HEK293 (cell line): ENCODE data around the gene RBPJ.
A peak's percentile ranks its signal among the peaks of the same experiment; 100 is the strongest.

Experiments used
- CTCF ChIA-PET: fragments of 350-600 bp; formaldehyde crosslinking; extraction: SDS; loops from one replicate; lab custom pipeline; 2021; ENCODE audit warnings: antibody characterized with exemption; lab: Yijun Ruan, JAX
- POLR2A ChIA-PET: fragments of 300-600 bp; formaldehyde crosslinking; extraction: SDS; loops from one replicate; lab custom pipeline; 2020; ENCODE audit warnings: antibody characterized with exemption, inconsistent platforms; lab: Yijun Ruan, JAX
- H3K27ac ChIP-seq: fragments of 200-500 bp; sonication (Bioruptor generic); 2 replicates; pipeline ENCODE4 v1.5.1; 2014; ENCODE audit warnings: low read depth, low read length, control low read depth, inconsistent platforms; ENCODE audit errors: extremely low read depth
- H3K36me3 ChIP-seq, 2 experiments: fragments of 200-500 bp in 1 of 2; sonication (Bioruptor generic) in 1 of 2; 1 replicate in 1 of 2; 2 replicates in 1 of 2; pipeline ENCODE4 v1.5.1; 2014 to 2017; ENCODE audit warnings: inconsistent platforms in 2 of 2, low read length in 2 of 2; ENCODE audit not compliant: control insufficient read depth in 2 of 2, insufficient read depth in 1 of 2
- H3K4me1 ChIP-seq: fragments of 200-500 bp; sonication (Bioruptor generic); 2 replicates; pipeline ENCODE4 v1.5.1; 2014; ENCODE audit warnings: mild to moderate bottlenecking, low read length, inconsistent platforms; ENCODE audit not compliant: control insufficient read depth, insufficient read depth
- H3K4me3 ChIP-seq: 2 replicates; pipeline ENCODE4 v1.5.1; 2011; ENCODE audit warnings: low read depth, mild to moderate bottlenecking, control low read depth, low read length, moderate library complexity
- H3K9me3 ChIP-seq: fragments of 200-500 bp; sonication (Bioruptor generic); 2 replicates; pipeline ENCODE4 v1.5.1; 2014; ENCODE audit warnings: low read depth, low read length, inconsistent platforms; ENCODE audit not compliant: control insufficient read depth, insufficient read depth
- AEBP2 ChIP-seq: fragments of 450-650 bp; formaldehyde crosslinking; IDR thresholded peaks from 2 replicates; pipeline ENCODE4 v1.5.1; 2016; ENCODE audit warnings: missing biosample characterization, missing genetic modification characterization, borderline replicate concordance
- FEZF1 ChIP-seq: fragments of 450-650 bp; formaldehyde crosslinking; IDR thresholded peaks from 2 replicates; pipeline ENCODE4 v1.5.1; 2016; ENCODE audit warnings: missing biosample characterization, missing genetic modification characterization
- GLIS1 ChIP-seq: fragments of 450-650 bp; formaldehyde crosslinking; IDR thresholded peaks from 2 replicates; pipeline ENCODE4 v1.5.1; 2016; ENCODE audit warnings: missing biosample characterization, missing genetic modification characterization
- KLF10 ChIP-seq: fragments of 450-650 bp; IDR thresholded peaks from 2 replicates; pipeline ENCODE4 v1.5.1; 2018; ENCODE audit warnings: missing biosample characterization, mild to moderate bottlenecking, missing genetic modification characterization
- KLF16 ChIP-seq: fragments of 450-650 bp; formaldehyde crosslinking; IDR thresholded peaks from 2 replicates; pipeline ENCODE4 v1.5.1; 2017; ENCODE audit warnings: missing biosample characterization, missing genetic modification characterization
- MZF1 ChIP-seq: fragments of 450-650 bp; formaldehyde crosslinking; IDR thresholded peaks from 2 replicates; pipeline ENCODE4 v1.5.1; 2017; ENCODE audit warnings: missing biosample characterization, missing genetic modification characterization, borderline replicate concordance
- RBAK ChIP-seq: fragments of 450-650 bp; formaldehyde crosslinking; IDR thresholded peaks from 2 replicates; pipeline ENCODE4 v1.5.1; 2016; ENCODE audit warnings: missing biosample characterization, missing genetic modification characterization
- SCRT1 ChIP-seq: fragments of 450-650 bp; formaldehyde crosslinking; IDR thresholded peaks from 2 replicates; pipeline ENCODE4 v1.5.1; 2016; ENCODE audit warnings: missing biosample characterization, missing genetic modification characterization, borderline replicate concordance
- ZNF10 ChIP-seq: fragments of 450-650 bp; formaldehyde crosslinking; IDR thresholded peaks from 2 replicates; pipeline ENCODE4 v1.5.1; 2017; ENCODE audit warnings: missing biosample characterization, missing genetic modification characterization
- ZNF121 ChIP-seq: fragments of 450-650 bp; formaldehyde crosslinking; IDR thresholded peaks from 2 replicates; pipeline ENCODE4 v1.5.1; 2016; ENCODE audit warnings: missing biosample characterization, missing genetic modification characterization
- ZNF280C ChIP-seq: fragments of 450-650 bp; formaldehyde crosslinking; IDR thresholded peaks from 2 replicates; pipeline ENCODE4 v1.5.1; 2016; ENCODE audit warnings: missing biosample characterization, missing genetic modification characterization
- ZNF366 ChIP-seq: fragments of 450-650 bp; formaldehyde crosslinking; conservative IDR thresholded peaks from 2 replicates; pipeline ENCODE4 v1.5.1; 2016; ENCODE audit warnings: missing biosample characterization, missing genetic modification characterization
- ZNF391 ChIP-seq: fragments of 450-650 bp; formaldehyde crosslinking; IDR thresholded peaks from 2 replicates; pipeline ENCODE4 v1.5.1; 2016; ENCODE audit warnings: low read depth, missing biosample characterization, missing genetic modification characterization, borderline replicate concordance
- ZNF398 ChIP-seq: fragments of 450-650 bp; formaldehyde crosslinking; IDR thresholded peaks from 2 replicates; pipeline ENCODE4 v1.5.1; 2017; ENCODE audit warnings: missing biosample characterization, missing genetic modification characterization
- ZNF404 ChIP-seq: fragments of 450-650 bp; formaldehyde crosslinking; IDR thresholded peaks from 2 replicates; pipeline ENCODE4 v1.5.1; 2017; ENCODE audit warnings: missing biosample characterization, missing genetic modification characterization
- ZNF513 ChIP-seq: fragments of 450-650 bp; IDR thresholded peaks from 2 replicates; pipeline ENCODE4 v1.5.1; 2018; ENCODE audit warnings: missing biosample characterization, missing genetic modification characterization
- ZNF639 ChIP-seq: fragments of 450-650 bp; formaldehyde crosslinking; IDR thresholded peaks from 2 replicates; pipeline ENCODE4 v1.5.1; 2016; ENCODE audit warnings: missing biosample characterization, missing genetic modification characterization
- ZNF707 ChIP-seq: fragments of 450-650 bp; formaldehyde crosslinking; IDR thresholded peaks from 2 replicates; pipeline ENCODE4 v1.5.1; 2016; ENCODE audit warnings: missing biosample characterization, missing genetic modification characterization
- ZNF776 ChIP-seq: fragments of 450-650 bp; formaldehyde crosslinking; IDR thresholded peaks from 2 replicates; pipeline ENCODE4 v1.5.0; 2017; ENCODE audit warnings: missing biosample characterization, missing genetic modification characterization, borderline replicate concordance

The RBPJ gene

GRCh38 chr4:26466578-26467270 lies 145.9 kb downstream of the RBPJ start (continued):
- TF ChIP-seq GLIS1 (tag by site-specific recombination), result no peak
- TF ChIP-seq MZF1, result no peak
- no peak for TF ChIP-seq ZNF10 (tag by site-specific recombination)
- no peak for TF ChIP-seq ZNF639 (tag by site-specific recombination)
- no peak for TF ChIP-seq ZNF391 (tag by site-specific recombination)
- no peak for TF ChIP-seq ZNF398 (tag by site-specific recombination)
- TF ChIP-seq, all 188 proteins: peak for 0

- ChIA-PET POLR2A (no interaction called here), CTCF (no interaction called here)
- Histone ChIP-seq H3K4me3 (no peak overlapping the region), H3K27ac (no peak overlapping the region), H3K9me3 (no peaks in the 10 kb centered on the region), H3K4me1 (no peaks in the 10 kb centered on the region), H3K36me3 (no peaks in the 10 kb centered on the region)
- TF ChIP-seq AEBP2 (tag by site-specific recombination) (no peak), RBAK (tag by site-specific recombination) (no peak), FEZF1 (tag by site-specific recombination) (no peak), ZNF776 (no peak), ZNF121 (no peak), ZNF280C (tag by site-specific recombination) (no peak), SCRT1 (no peak), ZNF707 (tag by site-specific recombination) (no peak), ZNF513 (peak; percentile 81), KLF16 (tag by site-specific recombination) (no peak), ZNF404 (no peak), ZNF366 (tag by site-specific recombination) (peak; percentile 43; the same call in 1 of the 2 replicates), ZNF391 (tag by site-specific recombination) (no peak), KLF10 (tag by site-specific recombination) (no peak)
These were observed 146.9 kb downstream of the RBPJ start for GRCh38 chr4:26467724-26468123.
